NCI-H1436 (cell line): ENCODE results near the gene COL6A2.
"Not testable (repeated sequence)": the region's sequence is repeated elsewhere in the genome, so short reads cannot be mapped to it uniquely, and the experiment has no call there.

Source experiments
- DNase-seq: peaks from one replicate; lab custom pipeline; 2025; lab: John Stamatoyannopoulos, UW

The COL6A2 gene

GRCh38 chr21:46061063-46061462 is 36.8 kb upstream of the COL6A2 start:
- DNase-seq, result no peak

DNA sequence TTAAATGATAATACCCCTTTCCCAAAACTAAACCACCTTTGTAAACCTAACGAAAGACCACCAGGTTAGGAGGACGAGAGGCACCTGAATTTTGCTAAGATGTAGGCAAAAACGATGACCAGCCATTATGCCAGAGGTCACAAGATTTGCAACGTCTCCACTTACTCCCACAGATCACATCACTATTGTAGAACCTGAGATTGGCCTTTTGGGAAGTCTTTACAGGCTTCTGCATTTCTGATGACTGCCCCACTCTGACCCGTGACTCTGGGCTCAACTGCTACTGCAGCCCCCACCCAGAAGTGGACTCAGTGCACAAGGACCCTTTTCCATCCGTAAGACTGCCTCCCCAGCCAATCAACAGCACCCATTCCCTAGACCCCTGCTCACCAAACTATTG is 36.4 kb upstream of the COL6A2 start:
- no peak for DNase-seq

DNA sequence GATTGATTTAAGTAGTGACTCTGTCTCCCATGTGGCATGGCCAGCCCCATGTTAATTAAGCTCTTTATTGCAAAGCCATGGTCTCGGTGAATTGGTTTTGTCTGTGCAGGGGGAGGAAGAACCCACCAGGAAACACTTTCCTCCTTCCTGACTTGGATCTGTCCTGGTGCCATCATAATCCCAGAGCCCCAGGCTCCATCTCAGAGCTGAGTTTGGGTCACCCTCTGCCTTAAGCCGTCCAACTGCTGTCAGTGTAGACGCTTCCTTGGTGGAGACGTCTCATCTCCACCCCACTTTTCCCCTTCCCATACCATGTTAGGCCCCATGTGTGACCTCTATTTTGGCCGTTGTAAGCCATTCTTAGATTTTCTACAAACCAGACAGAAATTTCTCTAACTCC is 36.0 kb upstream of the COL6A2 start:
- no peak for DNase-seq

- no peak for DNase-seq
Measured at GRCh38 chr21:46062471-46063211, 35.3 kb upstream of the COL6A2 start.

DNA sequence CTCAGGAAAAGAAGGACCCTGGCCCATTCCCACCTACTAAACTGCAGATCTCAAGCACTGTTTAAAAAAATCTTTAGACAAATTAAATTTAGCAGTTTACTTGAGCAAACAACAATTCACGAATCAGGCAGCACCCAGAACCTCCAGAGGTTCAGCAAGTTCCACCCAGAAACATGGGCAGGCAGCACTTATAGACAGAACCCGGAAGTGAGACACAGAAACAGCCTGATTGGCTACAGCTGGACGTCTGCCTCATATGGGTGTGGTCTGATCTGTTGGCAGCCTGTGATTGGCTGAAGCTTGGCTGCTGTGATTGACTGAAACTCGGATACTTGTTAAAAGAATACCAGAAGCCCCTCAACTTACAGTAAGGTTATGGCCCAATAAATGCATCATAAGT is 34.7 kb upstream of the COL6A2 start:
- no peak for DNase-seq

GRCh38 chr21:46063734-46064680 is 33.9 kb upstream of the COL6A2 start:
- no peak for DNase-seq

DNA sequence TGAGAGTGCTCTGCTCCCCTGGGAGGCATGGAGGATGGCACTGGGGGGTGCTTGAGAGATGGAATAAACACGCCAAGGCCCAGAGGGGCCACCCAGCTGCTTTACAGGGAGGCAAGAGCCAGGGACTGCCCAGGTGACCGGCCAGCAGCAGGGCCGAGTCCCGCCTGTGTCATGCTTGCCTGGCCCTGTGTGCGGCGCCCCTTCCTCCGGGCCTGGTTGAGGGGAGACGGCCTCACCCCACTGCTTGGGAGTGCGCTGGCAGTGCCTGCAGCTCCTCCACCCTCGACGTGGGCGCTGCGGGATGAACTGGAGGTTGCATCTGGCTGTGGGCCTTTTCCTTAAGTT is 33.1 kb upstream of the COL6A2 start:
- DNase-seq, result no peak

DNA sequence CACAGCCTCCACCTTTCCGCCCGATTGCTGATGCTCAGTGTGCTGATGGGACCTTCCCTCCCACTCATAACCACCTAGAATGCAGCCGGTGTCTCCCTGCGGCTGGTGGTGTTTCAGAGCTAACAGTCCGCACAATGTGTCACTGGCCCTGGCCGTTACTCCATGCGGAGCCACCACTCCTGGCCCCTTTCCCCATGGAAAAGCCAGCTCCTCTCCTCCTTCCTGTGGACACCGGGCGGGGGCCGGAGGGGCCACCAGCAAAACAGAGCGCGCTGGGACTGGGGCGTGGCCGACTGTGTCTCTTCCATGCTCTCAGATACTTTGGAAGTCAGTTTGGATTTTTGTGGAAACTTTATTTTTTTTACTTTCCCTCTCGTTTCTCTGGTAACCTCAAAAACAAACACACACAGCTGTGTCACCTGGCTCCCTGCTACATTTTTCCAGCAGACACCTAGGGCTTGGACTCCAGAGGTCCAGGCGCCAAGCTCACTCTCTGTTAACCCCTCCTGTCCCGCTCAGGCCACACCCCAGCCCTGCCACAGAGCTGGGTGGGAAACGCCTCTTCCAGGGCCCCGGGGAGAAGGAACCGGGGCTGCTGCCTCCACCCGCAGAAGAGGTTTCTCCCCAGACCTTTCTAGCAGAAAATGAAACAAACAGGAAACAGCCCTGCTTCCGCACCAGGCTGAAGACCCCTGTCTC is 32.5 kb upstream of the COL6A2 start:
- DNase-seq, result no peak

GRCh38 chr21:46065914-46066551 is 31.9 kb upstream of the COL6A2 start:
- no peak for DNase-seq

GRCh38 chr21:46066591-46067331 is 31.2 kb upstream of the COL6A2 start:
- DNase-seq, result no peak

GRCh38 chr21:46067505-46068201 is 30.3 kb upstream of the COL6A2 start:
- no peak for DNase-seq

DNA sequence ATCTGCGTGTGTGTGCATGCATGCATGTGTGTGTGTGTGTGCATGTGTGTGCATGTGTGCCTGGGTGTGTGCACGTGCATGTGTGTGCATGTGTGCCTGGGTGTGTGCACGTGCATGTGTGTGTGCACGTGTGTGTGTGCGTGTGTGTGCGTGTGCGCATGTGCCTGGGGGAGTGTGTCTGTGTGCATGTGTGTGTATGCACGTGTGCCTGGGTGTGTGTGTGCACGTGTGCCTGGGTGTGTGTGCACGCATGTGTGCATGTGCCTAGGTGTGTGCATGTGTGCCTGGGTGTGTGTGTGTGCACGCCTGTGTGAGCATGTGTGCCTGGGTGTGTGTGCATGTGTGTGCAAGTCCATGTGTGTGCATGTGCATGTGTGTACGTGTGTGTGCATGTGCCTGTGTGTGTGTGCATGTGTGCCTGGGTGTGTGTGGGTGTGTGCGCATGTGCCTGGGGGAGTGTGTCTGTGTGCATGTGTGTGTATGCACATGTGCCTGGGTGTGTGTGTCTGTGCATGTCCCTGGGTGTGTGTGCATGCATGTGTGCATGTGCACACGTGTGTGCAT is 29.3 kb upstream of the COL6A2 start:
- DNase-seq, result no peak

- DNase-seq, result no peak
Measured at GRCh38 chr21:46069166-46069565, 28.7 kb upstream of the COL6A2 start.

GRCh38 chr21:46069719-46070279 is 28.1 kb upstream of the COL6A2 start:
- no peak for DNase-seq

DNA sequence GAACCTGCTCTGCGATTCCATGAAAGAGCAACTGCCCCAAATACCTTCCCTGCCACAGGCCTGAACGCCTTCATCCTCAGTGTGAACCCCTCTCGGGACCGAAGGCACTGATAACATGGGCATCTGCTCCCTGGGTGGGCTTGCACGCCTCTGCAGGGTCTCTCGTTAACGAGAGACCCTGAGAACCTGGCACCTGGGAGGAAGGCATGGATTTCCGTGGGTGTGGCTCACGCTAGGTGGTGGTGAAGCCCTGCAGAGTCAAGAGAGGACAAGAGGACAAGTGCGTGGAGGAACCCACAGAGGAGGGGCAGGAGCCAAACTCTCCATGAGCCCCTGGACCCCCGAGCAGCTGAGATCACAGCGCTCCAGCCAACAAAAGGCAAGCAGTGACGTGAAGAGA is 26.8 kb upstream of the COL6A2 start:
- DNase-seq, result no peak

DNA sequence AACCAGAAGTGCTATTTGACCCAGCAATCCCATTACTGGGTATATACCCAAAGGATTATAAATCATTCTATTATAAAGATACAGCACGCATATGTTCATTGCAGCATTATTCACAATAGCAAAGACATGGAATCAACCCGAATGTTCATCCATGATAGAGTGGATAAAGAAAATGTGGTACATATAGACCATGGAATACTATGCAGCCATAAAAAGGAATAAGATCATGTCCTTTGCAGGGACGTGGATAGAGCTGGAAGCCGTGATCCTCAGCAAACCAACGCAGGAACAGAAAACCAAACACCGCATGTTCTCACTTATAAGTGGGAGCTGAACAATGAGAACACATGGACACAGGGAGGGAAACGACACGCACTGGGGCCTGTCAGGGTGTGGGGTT is 21.2 kb upstream of the COL6A2 start:
- DNase-seq, result not testable (repeated sequence)

GRCh38 chr21:46077674-46078101 is 20.2 kb upstream of the COL6A2 start:
- no peak for DNase-seq

DNA sequence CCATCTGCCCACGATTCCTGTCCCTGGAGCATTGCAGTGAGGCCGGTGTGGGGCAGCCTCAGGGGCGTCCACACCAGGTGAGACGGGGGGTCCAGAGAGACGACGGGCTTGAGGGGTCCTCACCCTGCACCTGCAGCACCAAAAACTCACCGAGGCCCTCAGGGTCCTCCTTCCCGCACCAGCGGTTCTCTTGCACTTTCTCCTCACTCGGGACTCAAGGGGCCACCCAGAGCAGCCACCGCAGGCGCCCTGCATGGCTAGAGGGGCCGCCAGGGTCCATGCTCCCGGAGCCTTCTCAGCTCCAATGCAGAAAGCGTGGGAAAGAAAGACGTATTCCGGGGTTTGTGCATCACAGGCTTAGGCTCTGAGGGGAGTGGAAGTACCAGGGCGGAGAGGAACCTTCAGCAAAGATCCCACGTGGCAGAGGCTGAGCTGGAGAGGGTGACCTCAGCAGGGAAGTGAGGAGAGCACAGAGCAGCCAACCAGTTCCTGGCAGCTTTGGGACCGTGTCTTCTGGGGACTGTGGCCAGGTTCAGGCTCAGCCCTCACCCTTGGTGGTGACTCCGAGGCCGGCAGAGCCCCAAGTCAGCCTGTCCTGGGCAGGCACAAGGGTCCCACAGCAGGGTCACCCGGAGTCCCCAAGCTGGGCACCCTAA is 19.5 kb upstream of the COL6A2 start:
- DNase-seq, result no peak

- no peak for DNase-seq
Measured at GRCh38 chr21:46078978-46079351, 18.9 kb upstream of the COL6A2 start.
